ENCODE data around the gene COMMD6. TPM values are rescaled to one million over a fixed set of nuclear protein-coding genes. Genes with fewer than 3 reads are reported as not detected.

Gene COMMD6
- total RNA-seq, 1 experiment from 2014 or later, result 118 TPM

- Histone ChIP-seq H3K79me2 (ENCODE audit: low read depth) (no peaks in the 10 kb centered on the region), H2AFZ (no peak overlapping the region), H3K4me2 (no peak overlapping the region), H3K27ac (0 out of 2 replicates have a peak overlapping the region, but pooled peaks have one; percentile 31), H4K20me1 (ENCODE audit: insufficient read depth) (no peaks in the 10 kb centered on the region; the same call in 1 of the 2 replicates), H3K36me3 (ENCODE audit: low read depth) (peaks cover 47% of the 10 kb centered on the region), H3K4me3 (no peak overlapping the region), H3K9me3 (ENCODE audit: insufficient read depth, low read depth) (no peaks in the 10 kb centered on the region), H3K27me3 (ENCODE audit: insufficient read depth, low read depth) (no peaks in the 10 kb centered on the region), H3K4me1 (replicated peaks; ENCODE audit: insufficient read depth) (no peaks in the 10 kb centered on the region), H3F3A (ENCODE audit: insufficient read depth, low read depth) (peaks cover 11% of the 10 kb centered on the region; the same call in 1 of the 2 replicates), H3K9me2 (ENCODE audit: insufficient read depth) (no peaks in the 10 kb centered on the region)
- BruUV-seq (replicated peaks), result no TSS peak
- TF ChIP-seq, protein P1, sequence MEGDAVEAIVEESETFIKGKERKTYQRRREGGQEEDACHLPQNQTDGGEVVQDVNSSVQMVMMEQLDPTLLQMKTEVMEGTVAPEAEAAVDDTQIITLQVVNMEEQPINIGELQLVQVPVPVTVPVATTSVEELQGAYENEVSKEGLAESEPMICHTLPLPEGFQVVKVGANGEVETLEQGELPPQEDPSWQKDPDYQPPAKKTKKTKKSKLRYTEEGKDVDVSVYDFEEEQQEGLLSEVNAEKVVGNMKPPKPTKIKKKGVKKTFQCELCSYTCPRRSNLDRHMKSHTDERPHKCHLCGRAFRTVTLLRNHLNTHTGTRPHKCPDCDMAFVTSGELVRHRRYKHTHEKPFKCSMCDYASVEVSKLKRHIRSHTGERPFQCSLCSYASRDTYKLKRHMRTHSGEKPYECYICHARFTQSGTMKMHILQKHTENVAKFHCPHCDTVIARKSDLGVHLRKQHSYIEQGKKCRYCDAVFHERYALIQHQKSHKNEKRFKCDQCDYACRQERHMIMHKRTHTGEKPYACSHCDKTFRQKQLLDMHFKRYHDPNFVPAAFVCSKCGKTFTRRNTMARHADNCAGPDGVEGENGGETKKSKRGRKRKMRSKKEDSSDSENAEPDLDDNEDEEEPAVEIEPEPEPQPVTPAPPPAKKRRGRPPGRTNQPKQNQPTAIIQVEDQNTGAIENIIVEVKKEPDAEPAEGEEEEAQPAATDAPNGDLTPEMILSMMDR (conservative IDR thresholded peaks at IDR 0.05), result peak; percentile 60
- TF ChIP-seq EZH2 (IDR thresholded peaks at IDR 0.05; ENCODE audit: low read depth), result no peak
- ChIA-PET CTCF (no interaction called here), POLR2A (ENCODE audit: unreplicated experiment) (no interaction called here)
- intact Hi-C loops (cut with micrococcal nuclease; ENCODE audit: unreplicated experiment), result loop anchor here (10.0 kb wide), 1 partner anchor 98 kb away; no protein-coding TSS in a partner anchor
- DNase-seq, result peak in 1 of 2 experiments; percentile 62
Observed at GRCh38 chr13:75566658-75567057, 29.0 kb upstream of the COMMD6 start.

GRCh38 chr13:75558145-75558840, 20.7 kb upstream of the COMMD6 start:
- no TSS peak for BruUV-seq (replicated peaks)
- POLR2A ChIA-PET (ENCODE audit: unreplicated experiment), result no interaction called here

DNA sequence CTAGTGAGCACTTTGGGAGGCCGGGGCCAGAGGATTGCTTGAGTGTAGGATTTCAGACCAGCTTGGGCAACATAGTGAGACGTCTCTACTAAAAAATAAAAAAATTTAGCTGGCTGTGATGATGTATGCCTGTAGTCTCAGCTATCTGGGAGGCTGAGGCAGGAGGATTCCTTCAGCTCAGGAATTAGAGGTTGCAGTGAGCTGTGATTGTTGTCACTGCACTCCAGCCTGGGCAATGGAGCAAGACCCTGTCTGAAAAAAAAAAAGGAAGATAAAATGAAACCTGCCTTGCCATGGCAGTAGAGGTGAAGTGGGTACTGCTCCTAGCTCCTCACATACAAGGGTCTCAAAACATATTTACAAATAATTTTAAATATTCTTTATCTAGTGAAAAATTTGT, 19.3 kb upstream of the COMMD6 start:
- Histone ChIP-seq H3K36me3 (ENCODE audit: low read depth) (peaks cover 34% of the 10 kb centered on the region), H3K4me2 (no peak overlapping the region), H3K9me2 (ENCODE audit: insufficient read depth) (no peaks in the 10 kb centered on the region), H3F3A (ENCODE audit: insufficient read depth, low read depth) (no peaks in the 10 kb centered on the region), H2AFZ (no peak overlapping the region), H3K27ac (no peak overlapping the region), H3K9me3 (ENCODE audit: insufficient read depth, low read depth) (no peaks in the 10 kb centered on the region), H3K4me3 (no peak overlapping the region), H4K20me1 (ENCODE audit: insufficient read depth) (no peaks in the 10 kb centered on the region; the same call in 1 of the 2 replicates), H3K4me1 (replicated peaks; ENCODE audit: insufficient read depth) (0 out of 2 replicates have a peak, but pooled peaks cover 11% of the 10 kb centered on the region), H3K79me2 (ENCODE audit: low read depth) (peaks cover 59% of the 10 kb centered on the region), H3K27me3 (ENCODE audit: insufficient read depth, low read depth) (no peaks in the 10 kb centered on the region)
- intact Hi-C loops (cut with micrococcal nuclease; ENCODE audit: unreplicated experiment), result no loop called here
- ChIA-PET CTCF (no interaction called here), POLR2A (ENCODE audit: unreplicated experiment) (no interaction called here)
- DNase-seq, result no peak
- no peak for TF ChIP-seq EZH2 (IDR thresholded peaks at IDR 0.05; ENCODE audit: low read depth)
- TF ChIP-seq, protein P1 (conservative IDR thresholded peaks at IDR 0.05), result no peak
- BruUV-seq (replicated peaks), result no TSS peak

More at GRCh38 chr13:75558145-75558840, 20.7 kb upstream of the COMMD6 start:
- peaks cover 45% of the 10 kb centered on the region for H3K79me2 ChIP-seq (ENCODE audit: low read depth)
- H2AFZ ChIP-seq, result no peak overlapping the region
- DNase-seq, result no peak
- no peaks in the 10 kb centered on the region for H3K9me2 ChIP-seq (ENCODE audit: insufficient read depth)
- CTCF ChIA-PET, result no interaction called here
- no peaks in the 10 kb centered on the region for H3K27me3 ChIP-seq (ENCODE audit: insufficient read depth, low read depth)
- peaks cover 28% of the 10 kb centered on the region for H3K36me3 ChIP-seq (ENCODE audit: low read depth)
- no peak overlapping the region for H3K4me2 ChIP-seq
- no peaks in the 10 kb centered on the region for H3K9me3 ChIP-seq (ENCODE audit: insufficient read depth, low read depth)
- H3K27ac ChIP-seq, result no peak overlapping the region
- H3F3A ChIP-seq (ENCODE audit: insufficient read depth, low read depth), result no peaks in the 10 kb centered on the region
- intact Hi-C loops (cut with micrococcal nuclease; ENCODE audit: unreplicated experiment), result no loop called here
- no peak overlapping the region for H3K4me3 ChIP-seq
- TF ChIP-seq, protein P1 (conservative IDR thresholded peaks at IDR 0.05), result no peak
- no peak for TF ChIP-seq EZH2 (IDR thresholded peaks at IDR 0.05; ENCODE audit: low read depth)
- H3K4me1 ChIP-seq (replicated peaks; ENCODE audit: insufficient read depth), result 0 out of 2 replicates have a peak, but pooled peaks cover 5% of the 10 kb centered on the region
- H4K20me1 ChIP-seq (ENCODE audit: insufficient read depth), result no peaks in the 10 kb centered on the region; the same call in 1 of the 2 replicates

Measured in PC-9 (cell line).